Nephron (organoid): ENCODE measurements around the gene MLLT10.

Source experiments
- H3K27ac Mint-ChIP-seq, 3 experiments: 2 replicates each; pipeline ENCODE4 v1.8.0; 2020; ENCODE audit warnings: mixed read lengths in 3 of 3, mild to moderate bottlenecking in 2 of 3, moderate library complexity in 1 of 3
- H3K27me3 Mint-ChIP-seq: 2 replicates; pipeline ENCODE4 v1.8.0; 2021; ENCODE audit warnings: low read depth, mild to moderate bottlenecking, moderate library complexity, mixed read lengths
- H3K36me3 Mint-ChIP-seq: 2 replicates; pipeline ENCODE4 v1.8.0; 2020; ENCODE audit warnings: low read depth, mixed read lengths
- H3K4me1 Mint-ChIP-seq: 2 replicates; pipeline ENCODE4 v1.8.0; 2020; ENCODE audit warnings: mixed read lengths
- H3K4me3 Mint-ChIP-seq, 3 experiments: 2 replicates each; pipeline ENCODE4 v1.8.0; 2020; ENCODE audit warnings: mild to moderate bottlenecking in 3 of 3, mixed read lengths in 3 of 3, moderate library complexity in 2 of 3
- H3K9me3 Mint-ChIP-seq: 2 replicates; pipeline ENCODE4 v1.8.0; 2020; ENCODE audit warnings: mixed read lengths
- CTCF ChIP-seq, 3 experiments: fragments of 200-600 bp; sonication (generic); IDR thresholded peaks; one replicate each; pipeline ENCODE4 v1.5.0; 2021; ENCODE audit warnings: antibody characterized with exemption in 3 of 3; ENCODE audit not compliant: unreplicated experiment in 3 of 3

The MLLT10 gene

GRCh38 chr10:21503542-21503941, 30.5 kb upstream of the MLLT10 start:
- H3K4me1 Mint-ChIP-seq = peaks cover 78% of the 10 kb centered on the region
- peaks cover 31% of the 10 kb centered on the region for H3K27me3 Mint-ChIP-seq
- no peak for TF ChIP-seq CTCF (IDR thresholded peaks at IDR 0.05; ENCODE audit: unreplicated experiment in 3 of 3)
- H3K27ac Mint-ChIP-seq = peak overlapping the region; percentile 48 to 95 (median 95)
- peak overlapping the region; percentile 2 to 27 (median 10) for H3K4me3 Mint-ChIP-seq
- no peaks in the 10 kb centered on the region for H3K9me3 Mint-ChIP-seq
- H3K36me3 Mint-ChIP-seq = no peaks in the 10 kb centered on the region

- peaks cover 83% of the 10 kb centered on the region for H3K4me1 Mint-ChIP-seq
- peak overlapping the region; percentile 99 to 100 (median 99) for H3K27ac Mint-ChIP-seq
- H3K27me3 Mint-ChIP-seq = peaks cover 29% of the 10 kb centered on the region
- H3K4me3 Mint-ChIP-seq = peak overlapping the region; percentile 8 to 41 (median 39)
- H3K9me3 Mint-ChIP-seq = no peaks in the 10 kb centered on the region
- no peak for TF ChIP-seq CTCF (IDR thresholded peaks at IDR 0.05; ENCODE audit: unreplicated experiment in 3 of 3)
- H3K36me3 Mint-ChIP-seq = no peaks in the 10 kb centered on the region
Observed at GRCh38 chr10:21505711-21506278, 28.2 kb upstream of the MLLT10 start.

GRCh38 chr10:21506351-21506750, 27.7 kb upstream of the MLLT10 start:
- H3K27me3 Mint-ChIP-seq = peaks cover 24% of the 10 kb centered on the region
- TF ChIP-seq CTCF (IDR thresholded peaks at IDR 0.05; ENCODE audit: unreplicated experiment in 3 of 3) = no peak
- peak overlapping the region; percentile 99 to 100 (median 99) for H3K27ac Mint-ChIP-seq
- peaks cover 83% of the 10 kb centered on the region for H3K4me1 Mint-ChIP-seq
- H3K4me3 Mint-ChIP-seq = peak overlapping the region; percentile 9 to 84 (median 81)
- H3K9me3 Mint-ChIP-seq = no peaks in the 10 kb centered on the region
- H3K36me3 Mint-ChIP-seq = no peaks in the 10 kb centered on the region

- Mint-ChIP-seq H3K27me3 (peaks cover 16% of the 10 kb centered on the region), H3K9me3 (no peaks in the 10 kb centered on the region), H3K27ac (peak overlapping the region; percentile 99 to 100 (median 99)), H3K4me3 (peak overlapping the region; percentile 81 to 84 (median 83)), H3K36me3 (no peaks in the 10 kb centered on the region), H3K4me1 (peaks cover 83% of the 10 kb centered on the region)
- no peak for TF ChIP-seq CTCF (IDR thresholded peaks at IDR 0.05; ENCODE audit: unreplicated experiment in 3 of 3)
Observed at GRCh38 chr10:21507150-21507549, 26.9 kb upstream of the MLLT10 start.

- Mint-ChIP-seq H3K27ac (peak overlapping the region; percentile 99 to 100 (median 99)), H3K27me3 (peaks cover 6% of the 10 kb centered on the region), H3K36me3 (peaks cover 5% of the 10 kb centered on the region), H3K4me3 (peak overlapping the region; percentile 81 to 84 (median 83)), H3K4me1 (peaks cover 80% of the 10 kb centered on the region), H3K9me3 (no peaks in the 10 kb centered on the region)
- TF ChIP-seq CTCF (IDR thresholded peaks at IDR 0.05; ENCODE audit: unreplicated experiment in 3 of 3) = no peak
Observed at GRCh38 chr10:21508706-21509331, 25.2 kb upstream of the MLLT10 start.
